T-helper 2 cell treated with Interferon-gamma antibody and Interleukin-4, amounts not matched to agents 100 ng/mL and 5 ng/mL, for 36 hours (primary cell): ENCODE results near the gene HOXD9. TPM values are rescaled to one million over a fixed set of nuclear protein-coding genes. Genes with fewer than 3 reads are reported as not detected.

Experiments
- intact Hi-C: fragments of 100-400 bp; cut with micrococcal nuclease; formaldehyde crosslinking; loops from one replicate; pipeline ENCODE4 v1.15.1; 2023
- total RNA-seq: library from RNA; stranded (reverse); gene quantifications from 2 replicates; pipeline ENCODE4 v1.2.3, GENCODE V29; 2022

Gene HOXD9
- total RNA-seq, 1 donor from 2014 or later, result not detected

GRCh38 chr2:176121190-176122051 lies 1.1 kb upstream of the HOXD9 start:
- intact Hi-C loops, result loop anchor here (2.0 kb wide), 1 partner anchor 39 kb away; no protein-coding TSS in a partner anchor

- intact Hi-C loops, result loop anchor here (2.0 kb wide), 1 partner anchor 39 kb away; no protein-coding TSS in a partner anchor
These were observed 352 bp upstream of the HOXD9 start for GRCh38 chr2:176122052-176122682.

DNA sequence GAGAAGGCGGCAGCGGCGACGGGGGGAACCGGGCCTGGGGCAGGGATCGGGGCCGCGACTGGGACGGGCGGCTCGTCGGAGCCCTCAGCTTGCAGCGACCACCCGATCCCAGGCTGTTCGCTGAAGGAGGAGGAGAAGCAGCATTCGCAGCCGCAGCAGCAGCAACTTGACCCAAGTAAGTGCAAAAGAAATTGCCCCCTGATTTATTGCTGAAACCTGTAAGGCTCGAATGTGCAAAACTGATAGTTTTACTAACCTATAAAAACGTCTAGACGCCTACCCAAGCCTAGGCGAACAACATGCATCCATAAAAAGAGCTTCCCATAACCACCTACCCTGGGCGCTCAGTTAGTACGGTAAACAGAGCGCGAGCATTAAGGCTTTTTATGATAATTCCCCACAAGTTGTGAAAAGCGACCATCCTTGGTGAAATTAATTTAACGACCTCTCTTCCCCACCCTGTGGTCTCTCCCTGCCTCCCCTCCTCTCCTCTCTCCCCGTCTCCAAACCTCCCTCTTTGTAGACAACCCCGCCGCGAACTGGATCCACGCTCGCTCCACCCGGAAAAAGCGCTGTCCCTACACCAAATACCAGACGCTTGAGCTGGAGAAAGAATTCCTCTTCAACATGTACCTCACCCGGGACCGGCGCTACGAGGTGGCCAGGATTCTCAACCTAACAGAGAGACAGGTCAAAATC lies 1.0 kb downstream of the HOXD9 start:
- intact Hi-C loops, result loop anchor here (2.0 kb wide), 1 partner anchor 37 kb away; no protein-coding TSS in a partner anchor

GRCh38 chr2:176124110-176124946 lies 1.8 kb downstream of the HOXD9 start:
- intact Hi-C loops, result no loop called here

DNA sequence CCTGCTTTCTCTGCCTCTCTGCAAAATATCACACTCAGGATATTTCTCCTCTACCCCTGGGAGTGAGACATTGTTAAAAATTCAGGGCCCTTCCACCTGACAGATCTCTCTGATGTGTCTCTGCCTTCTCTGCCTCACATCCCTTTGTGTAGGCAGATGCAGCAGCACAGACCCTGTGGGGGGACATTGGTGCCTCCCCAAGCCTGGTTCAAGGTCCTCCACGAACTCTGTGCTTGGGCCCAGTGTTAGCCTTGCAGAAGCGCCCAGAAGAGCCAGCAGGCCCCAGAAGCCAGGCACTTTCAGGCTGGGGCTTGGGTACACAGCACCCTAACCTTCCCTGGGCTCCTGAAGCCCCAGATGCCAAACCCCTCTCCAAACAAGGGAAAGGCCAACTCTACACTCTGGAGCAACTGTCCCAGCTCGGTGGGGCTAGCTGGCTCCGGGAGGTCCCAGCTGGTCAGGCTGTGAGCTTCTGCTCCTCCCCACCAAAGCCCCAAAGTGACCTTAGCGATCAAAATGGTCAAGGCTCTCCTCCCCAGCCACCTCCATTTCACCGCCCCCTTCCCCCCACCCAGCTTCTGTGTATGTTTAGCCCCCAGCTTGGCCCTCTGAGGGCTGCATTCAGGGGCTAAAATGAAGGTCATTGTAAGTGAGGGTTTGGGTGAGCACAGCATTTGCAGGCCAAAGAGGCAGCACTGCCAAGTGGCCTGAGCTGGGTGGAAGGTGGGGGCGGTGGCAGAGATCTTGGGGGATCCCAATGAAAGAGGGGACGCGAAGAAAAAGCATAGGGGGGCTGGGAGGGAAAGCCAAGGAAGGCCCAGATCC lies 2.6 kb downstream of the HOXD9 start:
- intact Hi-C loops, result no loop called here

DNA sequence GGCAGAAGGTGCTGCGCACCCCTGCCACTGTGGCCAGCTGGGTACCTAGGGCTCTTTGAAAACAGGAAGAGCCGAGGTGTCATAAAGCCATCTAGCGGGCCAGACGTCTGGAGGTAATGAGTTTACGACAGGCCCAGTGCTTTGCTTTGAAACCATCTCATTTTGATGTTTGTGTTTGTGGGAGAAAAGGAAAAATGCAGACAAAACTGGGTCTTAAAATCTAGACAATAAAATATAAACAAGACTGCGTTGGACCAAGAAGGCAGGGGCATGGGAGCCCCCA lies 3.2 kb downstream of the HOXD9 start:
- intact Hi-C loops, result loop anchor here (2.0 kb wide), 2 partner anchors 429 to 1023 kb away; no protein-coding TSS in a partner anchor

DNA sequence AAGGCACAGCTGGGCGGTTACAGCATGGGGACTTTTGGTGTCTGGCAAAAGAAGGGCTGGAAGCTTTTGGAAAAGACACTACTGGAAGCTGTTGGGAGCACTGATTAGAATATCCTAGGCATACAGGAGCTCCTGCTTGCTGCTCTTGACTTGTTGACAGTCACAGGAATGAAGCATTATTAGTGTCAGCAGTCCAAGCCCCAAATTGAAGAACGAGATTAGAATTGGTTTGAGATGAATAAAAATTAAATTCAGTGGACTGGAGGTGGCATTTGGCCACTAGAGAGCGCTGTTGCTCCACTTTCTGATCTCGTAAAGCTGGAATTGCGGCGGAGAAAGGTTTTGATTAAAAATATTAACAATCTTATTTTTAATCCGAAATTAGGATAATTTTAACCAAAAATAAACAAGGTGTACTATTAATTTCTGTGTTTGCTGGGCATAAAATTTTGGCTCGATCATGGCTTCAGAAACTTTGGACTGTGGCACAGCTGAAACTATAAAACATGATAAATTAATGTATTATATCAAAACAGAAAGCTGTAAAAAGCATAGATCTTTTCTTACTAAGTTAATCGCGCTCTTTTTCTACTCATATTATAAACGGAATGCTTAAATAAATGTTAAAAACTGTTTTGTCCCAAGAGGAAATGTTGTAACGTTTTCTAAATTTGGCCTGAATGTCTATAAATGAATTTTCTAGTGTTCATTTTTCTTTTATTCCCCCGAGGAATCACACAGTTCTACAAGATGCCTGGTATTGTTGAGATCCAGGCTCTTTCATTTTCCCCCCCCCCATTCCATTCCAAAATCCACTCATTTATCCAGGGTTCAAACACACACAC lies 4.6 kb downstream of the HOXD9 start:
- intact Hi-C loops, result loop anchor here (1.0 to 2.0 kb wide), 5 partner anchors 328 to 1022 kb away; no protein-coding TSS in a partner anchor

GRCh38 chr2:176127774-176128072 lies 5.2 kb downstream of the HOXD9 start:
- intact Hi-C loops, result loop anchor here (1.0 to 2.0 kb wide), 5 partner anchors 328 to 1021 kb away; no protein-coding TSS in a partner anchor

DNA sequence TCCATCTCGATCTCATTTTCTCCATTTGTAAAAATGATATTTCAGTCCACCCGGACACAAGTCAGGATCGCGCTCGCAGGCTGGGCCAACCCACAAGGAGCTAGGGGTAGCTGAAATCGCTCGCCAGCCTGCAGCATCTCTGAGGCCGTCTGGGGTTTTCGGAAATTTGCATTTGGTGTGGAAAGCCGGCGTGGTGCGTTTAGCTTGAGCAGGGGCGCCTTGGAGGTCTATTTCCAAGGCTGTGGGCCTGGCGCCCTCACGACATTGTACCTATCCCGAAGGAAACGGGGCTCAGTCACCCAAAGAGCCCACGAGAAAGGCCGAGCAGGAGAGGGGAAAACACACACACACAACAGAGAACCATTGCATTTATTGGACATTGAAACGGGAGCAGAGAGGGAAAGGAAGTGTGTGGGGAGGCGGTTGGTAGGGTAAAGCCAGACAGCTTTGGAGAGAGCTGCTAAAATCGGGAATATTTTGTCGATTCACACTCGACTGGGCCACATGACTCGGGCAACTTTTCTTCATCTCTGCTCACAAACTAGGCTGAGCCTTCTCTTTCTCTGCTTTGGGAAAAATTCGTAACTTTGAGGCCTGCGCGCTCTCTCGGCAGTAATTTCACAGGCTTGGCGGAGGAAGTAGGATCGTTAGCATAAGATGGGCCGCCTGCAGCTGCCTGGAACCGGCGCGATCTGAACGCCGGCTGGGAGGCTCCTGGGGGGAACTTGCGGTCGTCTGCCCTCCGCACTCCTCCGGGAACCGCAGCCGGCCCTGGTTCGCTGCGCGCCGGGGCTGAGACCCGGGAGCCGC lies 5.9 kb downstream of the HOXD9 start:
- intact Hi-C loops, result no loop called here

- intact Hi-C loops, result no loop called here
These were observed 6.7 kb downstream of the HOXD9 start, which contains the start of gene HOXD8 for GRCh38 chr2:176128982-176129796. Gene HOXD8, plus strand, starts transcription at chr2:176129705. Its CDS starts 662 bp downstream, at chr2:176130367.

- intact Hi-C loops, result loop anchor here (2.0 to 10.0 kb wide), 4 partner anchors 19 to 685 kb away; partner anchors contain the start of gene EVX2
These were observed 7.3 kb downstream of the HOXD9 start for GRCh38 chr2:176129813-176130146.

DNA sequence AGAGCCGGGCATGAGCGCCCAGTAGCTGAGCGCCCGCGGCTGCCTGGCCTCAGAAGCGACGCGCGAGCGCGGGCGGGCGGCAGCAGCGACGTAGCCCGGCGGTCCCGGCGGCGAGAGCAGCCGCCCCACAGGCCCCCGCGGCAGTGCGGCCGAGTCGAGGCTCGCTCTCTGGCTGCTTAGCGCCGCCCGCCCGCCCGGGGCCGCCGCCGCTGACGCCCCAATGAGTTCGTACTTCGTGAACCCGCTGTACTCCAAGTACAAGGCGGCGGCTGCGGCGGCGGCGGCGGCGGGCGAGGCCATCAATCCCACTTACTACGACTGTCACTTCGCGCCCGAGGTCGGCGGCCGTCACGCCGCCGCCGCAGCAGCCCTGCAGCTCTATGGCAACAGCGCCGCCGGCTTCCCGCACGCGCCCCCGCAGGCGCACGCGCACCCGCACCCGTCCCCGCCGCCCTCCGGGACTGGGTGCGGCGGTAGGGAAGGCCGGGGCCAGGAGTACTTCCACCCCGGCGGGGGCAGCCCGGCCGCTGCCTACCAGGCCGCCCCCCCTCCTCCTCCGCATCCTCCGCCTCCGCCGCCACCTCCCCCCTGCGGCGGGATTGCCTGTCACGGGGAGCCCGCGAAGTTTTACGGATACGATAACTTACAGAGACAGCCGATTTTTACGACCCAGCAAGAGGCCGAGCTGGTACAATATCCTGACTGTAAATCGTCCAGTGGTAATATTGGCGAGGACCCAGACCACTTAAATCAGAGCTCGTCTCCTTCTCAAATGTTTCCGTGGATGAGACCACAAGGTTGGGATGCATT lies 7.8 kb downstream of the HOXD9 start:
- intact Hi-C loops, result loop anchor here (2.0 to 10.0 kb wide), 4 partner anchors 20 to 684 kb away; partner anchors contain the start of gene EVX2

DNA sequence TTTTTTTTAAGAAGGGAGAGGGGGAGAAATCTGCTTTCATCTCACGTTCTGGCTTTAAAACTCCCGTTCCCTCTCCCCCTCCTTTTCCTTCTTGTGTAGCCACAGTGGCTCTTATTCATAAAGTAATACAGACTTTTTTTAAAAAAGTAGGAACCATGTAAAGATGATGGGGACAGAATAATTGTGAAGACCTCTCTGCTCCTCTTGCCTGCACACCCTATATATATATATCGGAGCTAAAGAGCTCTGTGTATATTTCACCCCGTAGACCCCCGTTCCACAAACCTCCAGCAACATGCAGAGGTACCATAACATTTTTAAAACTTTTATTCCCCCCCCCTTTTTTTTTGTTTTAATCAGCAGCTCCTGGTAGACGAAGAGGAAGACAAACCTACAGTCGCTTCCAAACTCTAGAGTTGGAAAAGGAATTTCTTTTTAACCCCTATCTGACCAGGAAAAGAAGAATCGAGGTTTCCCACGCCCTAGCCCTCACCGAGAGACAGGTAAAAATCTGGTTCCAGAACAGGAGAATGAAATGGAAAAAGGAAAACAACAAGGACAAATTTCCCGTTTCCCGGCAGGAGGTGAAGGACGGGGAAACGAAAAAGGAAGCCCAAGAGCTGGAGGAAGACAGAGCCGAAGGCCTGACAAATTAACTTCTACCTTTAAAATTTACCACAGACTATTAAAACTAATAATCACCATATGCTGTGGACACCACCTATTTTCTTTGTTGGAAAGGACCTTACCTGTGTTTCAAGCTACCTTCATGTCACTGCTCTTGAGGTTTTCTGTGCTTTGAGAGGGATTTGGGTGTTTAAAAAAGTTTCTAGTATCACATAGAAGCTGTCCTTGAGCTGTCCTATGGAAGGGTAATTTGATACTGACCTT lies 8.7 kb downstream of the HOXD9 start:
- intact Hi-C loops, result loop anchor here (2.0 to 10.0 kb wide), 4 partner anchors 20 to 684 kb away; partner anchors contain the start of gene EVX2

GRCh38 chr2:176131848-176132158 lies 9.3 kb downstream of the HOXD9 start:
- intact Hi-C loops, result loop anchor here (2.0 to 10.0 kb wide), 5 partner anchors 19 to 683 kb away; partner anchors contain the start of genes EVX2 and HOXD4
